Nucleus accumbens (tissue), 56 donors: Measurements from ENCODE around the gene RAB9A.
A peak's percentile ranks its signal among the peaks of the same experiment; 100 is the strongest.
"Not testable (repeated sequence)": the region's sequence is repeated elsewhere in the genome, so short reads cannot be mapped to it uniquely, and the experiment has no call there.

Source experiments
- DNase-seq, 56 donors: peaks; one replicate each; lab custom pipeline; 2025; lab: John Stamatoyannopoulos, UW

Gene RAB9A

GRCh38 chrX:13699183-13699826 is 10.4 kb downstream of the RAB9A start:
- no peak for DNase-seq

GRCh38 chrX:13700380-13700779 is 11.5 kb downstream of the RAB9A start:
- no peak for DNase-seq

- no peak for DNase-seq
These were observed 13.3 kb downstream of the RAB9A start for GRCh38 chrX:13702111-13702789.

- DNase-seq: no peak
These were observed 14.2 kb downstream of the RAB9A start for GRCh38 chrX:13703135-13703534.

GRCh38 chrX:13703589-13703988 is 14.7 kb downstream of the RAB9A start:
- DNase-seq: no peak

- DNase-seq: no peak
These were observed 22.2 kb downstream of the RAB9A start for GRCh38 chrX:13711141-13711540.

GRCh38 chrX:13716455-13716854 is 27.5 kb downstream of the RAB9A start:
- DNase-seq: no peak

- no peak for DNase-seq
These were observed 28.0 kb downstream of the RAB9A start for GRCh38 chrX:13716905-13717304.

- peak in 16 of 56 donors; percentile 0 to 32 (median 4) for DNase-seq
These were observed 29.0 kb downstream of the RAB9A start for GRCh38 chrX:13717700-13718472.

- DNase-seq: no peak
These were observed 30.4 kb downstream of the RAB9A start for GRCh38 chrX:13719192-13719856.

GRCh38 chrX:13721371-13721770 is 32.4 kb downstream of the RAB9A start:
- no peak for DNase-seq

GRCh38 chrX:13721819-13722519 is 33.0 kb downstream of the RAB9A start:
- DNase-seq: peak in 1 of 56 donors; percentile 7

- DNase-seq: peak in 8 of 56 donors; percentile 1 to 22 (median 6)
These were observed 36.0 kb downstream of the RAB9A start for GRCh38 chrX:13724878-13725277.

- DNase-seq: not testable (repeated sequence)
These were observed 37.7 kb downstream of the RAB9A start for GRCh38 chrX:13726583-13726982.

GRCh38 chrX:13730523-13730922 is 41.6 kb downstream of the RAB9A start:
- DNase-seq: not testable (repeated sequence)

GRCh38 chrX:13732246-13733067 is 43.5 kb downstream of the RAB9A start:
- DNase-seq: no peak

- no peak for DNase-seq
These were observed 44.6 kb downstream of the RAB9A start for GRCh38 chrX:13733506-13733905.

GRCh38 chrX:13734278-13735172 is 45.6 kb downstream of the RAB9A start, which contains the start of the genes OFD1 and TRAPPC2:
Gene OFD1, plus strand, starts transcription at chrX:13734748. Its CDS starts 324 bp downstream, at chrX:13735072.
Gene TRAPPC2, minus strand, starts transcription at chrX:13734620. Its CDS starts 14,657 bp downstream, at chrX:13719963.
- DNase-seq: peak; percentile 18 to 91 (median 79)
